Testis (tissue), 2 donors: Measurements from ENCODE around the gene SPATC1L.

ENCODE experiments used
- CTCF ChIP-seq, 3 experiments: fragments of 450-650 bp in 2 of 3; fragments of 200-600 bp in 1 of 3; sonication (generic) in 1 of 3; IDR thresholded peaks; one replicate each; pipeline ENCODE4 v1.5.1; 2016 to 2019; ENCODE audit warnings: antibody characterized with exemption in 3 of 3, mild to moderate bottlenecking in 2 of 3, moderate library complexity in 1 of 3
- POLR2A ChIP-seq: fragments of 450-650 bp; IDR thresholded peaks from one replicate; pipeline ENCODE4 v1.6.1; 2017; ENCODE audit warnings: antibody characterized with exemption, mild to moderate bottlenecking, moderate library complexity

DNA sequence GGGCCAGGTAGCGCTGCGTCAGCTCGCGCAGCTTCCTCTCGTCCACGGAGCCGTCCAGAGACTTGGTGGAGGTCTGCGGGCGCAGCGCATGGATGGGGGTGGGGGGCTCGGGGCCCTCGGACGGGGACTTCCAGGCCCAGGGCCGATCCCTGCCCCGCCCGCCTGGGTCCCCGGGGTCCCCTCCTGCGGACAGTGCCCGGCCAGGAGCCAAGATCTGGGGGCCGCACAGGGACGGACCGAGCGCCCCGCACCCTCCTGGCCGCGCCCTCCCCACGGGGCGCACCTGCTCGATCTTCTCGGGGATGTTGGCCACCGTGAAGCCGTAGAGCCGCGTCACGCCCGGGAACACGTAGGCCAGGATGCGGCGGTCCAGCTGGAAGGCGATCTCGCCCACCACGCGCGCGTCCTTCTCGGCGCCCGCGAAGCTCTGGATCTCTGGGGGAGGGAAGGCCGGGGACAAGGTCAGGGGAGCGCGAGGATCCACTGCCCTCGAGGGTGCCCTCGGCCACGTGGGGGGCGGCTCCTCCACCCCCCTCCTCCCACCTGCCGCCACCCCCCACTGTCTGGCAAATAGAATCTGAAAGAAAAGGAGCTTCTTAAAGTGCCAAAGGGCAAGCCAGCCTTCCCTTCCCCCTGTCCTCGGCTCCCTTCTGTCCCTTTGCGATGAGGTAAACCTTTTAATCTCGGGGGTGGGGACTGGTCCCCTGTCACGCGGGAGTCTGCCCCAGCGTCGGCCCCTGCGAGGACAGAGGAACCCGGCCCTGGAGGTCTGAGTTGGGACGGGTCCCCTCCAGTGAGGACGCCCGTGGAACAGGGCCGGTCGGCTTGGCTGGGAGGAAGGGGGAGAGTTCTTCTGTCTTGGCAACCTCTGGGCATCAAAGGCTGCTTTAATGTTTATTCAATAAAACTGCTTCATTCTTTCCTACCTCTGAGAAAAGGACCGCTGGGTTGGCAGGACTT, 22.3 kb downstream of the SPATC1L start:
- TF ChIP-seq CTCF (IDR thresholded peaks at IDR 0.05) (no peak), POLR2A (no peak)
